ENCODE results near the gene DIAPH3. TPM values are rescaled to one million over a fixed set of nuclear protein-coding genes. Genes with fewer than 3 reads are reported as not detected.

DIAPH3 gene, protein sequence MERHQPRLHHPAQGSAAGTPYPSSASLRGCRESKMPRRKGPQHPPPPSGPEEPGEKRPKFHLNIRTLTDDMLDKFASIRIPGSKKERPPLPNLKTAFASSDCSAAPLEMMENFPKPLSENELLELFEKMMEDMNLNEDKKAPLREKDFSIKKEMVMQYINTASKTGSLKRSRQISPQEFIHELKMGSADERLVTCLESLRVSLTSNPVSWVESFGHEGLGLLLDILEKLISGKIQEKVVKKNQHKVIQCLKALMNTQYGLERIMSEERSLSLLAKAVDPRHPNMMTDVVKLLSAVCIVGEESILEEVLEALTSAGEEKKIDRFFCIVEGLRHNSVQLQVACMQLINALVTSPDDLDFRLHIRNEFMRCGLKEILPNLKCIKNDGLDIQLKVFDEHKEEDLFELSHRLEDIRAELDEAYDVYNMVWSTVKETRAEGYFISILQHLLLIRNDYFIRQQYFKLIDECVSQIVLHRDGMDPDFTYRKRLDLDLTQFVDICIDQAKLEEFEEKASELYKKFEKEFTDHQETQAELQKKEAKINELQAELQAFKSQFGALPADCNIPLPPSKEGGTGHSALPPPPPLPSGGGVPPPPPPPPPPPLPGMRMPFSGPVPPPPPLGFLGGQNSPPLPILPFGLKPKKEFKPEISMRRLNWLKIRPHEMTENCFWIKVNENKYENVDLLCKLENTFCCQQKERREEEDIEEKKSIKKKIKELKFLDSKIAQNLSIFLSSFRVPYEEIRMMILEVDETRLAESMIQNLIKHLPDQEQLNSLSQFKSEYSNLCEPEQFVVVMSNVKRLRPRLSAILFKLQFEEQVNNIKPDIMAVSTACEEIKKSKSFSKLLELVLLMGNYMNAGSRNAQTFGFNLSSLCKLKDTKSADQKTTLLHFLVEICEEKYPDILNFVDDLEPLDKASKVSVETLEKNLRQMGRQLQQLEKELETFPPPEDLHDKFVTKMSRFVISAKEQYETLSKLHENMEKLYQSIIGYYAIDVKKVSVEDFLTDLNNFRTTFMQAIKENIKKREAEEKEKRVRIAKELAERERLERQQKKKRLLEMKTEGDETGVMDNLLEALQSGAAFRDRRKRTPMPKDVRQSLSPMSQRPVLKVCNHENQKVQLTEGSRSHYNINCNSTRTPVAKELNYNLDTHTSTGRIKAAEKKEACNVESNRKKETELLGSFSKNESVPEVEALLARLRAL
- 6.5 to 8.8 TPM (median 8.1 TPM) in 5 replicates for total RNA-seq (2022; extraction: Qiagen RNA extraction)

DNA sequence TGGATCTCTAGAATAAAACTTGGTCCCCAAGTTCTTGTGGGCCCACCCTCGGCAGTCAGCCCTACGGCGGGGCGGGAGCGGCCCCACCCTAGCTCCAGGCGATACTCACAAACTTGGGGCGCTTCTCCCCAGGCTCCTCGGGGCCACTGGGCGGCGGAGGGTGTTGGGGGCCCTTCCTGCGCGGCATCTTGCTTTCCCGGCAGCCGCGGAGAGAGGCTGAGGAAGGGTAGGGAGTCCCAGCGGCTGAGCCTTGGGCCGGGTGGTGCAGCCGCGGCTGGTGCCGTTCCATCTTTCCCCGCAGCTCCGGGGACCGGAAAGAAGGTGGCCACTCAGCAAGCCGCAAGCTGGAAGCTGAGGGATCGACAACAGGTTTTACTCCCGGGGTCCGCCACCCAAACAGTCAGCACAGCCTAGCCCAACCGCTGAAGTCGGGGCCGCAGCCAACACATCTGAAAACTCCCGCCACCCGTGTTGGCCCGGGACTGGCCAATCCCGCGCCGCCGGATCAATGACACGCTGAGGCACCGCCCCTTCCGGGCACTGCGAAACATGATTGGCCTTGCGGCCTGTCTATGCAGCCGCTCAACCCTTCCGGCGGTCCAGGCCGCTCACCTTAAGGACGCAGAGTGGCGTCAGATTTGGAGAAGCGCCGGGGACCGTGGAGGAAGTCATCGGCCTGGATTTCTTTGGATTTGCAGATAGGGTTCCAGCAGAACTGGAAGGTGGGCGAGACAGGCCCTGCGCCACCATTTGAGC lies at the start of gene DIAPH3:
Gene DIAPH3 (minus strand): TSS at position 451 of the 756 bp plus-strand sequence. CDS start 162 bp downstream, at position 289.

Other genes with a start within 250 kb of the DIAPH3 start
- 4.9 to 6.1 TPM (median 5.2 TPM) in 5 replicates for gene TDRD3, start 233.3 kb upstream of the DIAPH3 start, total RNA-seq (2022; extraction: Qiagen RNA extraction)

Data from A549 treated with Mapracorat at 1 μM for 4 hours (cell line).